Left hindlimb (tissue), 1 donor: ENCODE results near the gene TSPAN16.
"Not testable (repeated sequence)": the region's sequence is repeated elsewhere in the genome, so short reads cannot be mapped to it uniquely, and the experiment has no call there.

ENCODE experiments used
- DNase-seq: peaks from one replicate; pipeline ENCODE4 v3.0.0-alpha.2; 2018

TSPAN16 gene

DNA sequence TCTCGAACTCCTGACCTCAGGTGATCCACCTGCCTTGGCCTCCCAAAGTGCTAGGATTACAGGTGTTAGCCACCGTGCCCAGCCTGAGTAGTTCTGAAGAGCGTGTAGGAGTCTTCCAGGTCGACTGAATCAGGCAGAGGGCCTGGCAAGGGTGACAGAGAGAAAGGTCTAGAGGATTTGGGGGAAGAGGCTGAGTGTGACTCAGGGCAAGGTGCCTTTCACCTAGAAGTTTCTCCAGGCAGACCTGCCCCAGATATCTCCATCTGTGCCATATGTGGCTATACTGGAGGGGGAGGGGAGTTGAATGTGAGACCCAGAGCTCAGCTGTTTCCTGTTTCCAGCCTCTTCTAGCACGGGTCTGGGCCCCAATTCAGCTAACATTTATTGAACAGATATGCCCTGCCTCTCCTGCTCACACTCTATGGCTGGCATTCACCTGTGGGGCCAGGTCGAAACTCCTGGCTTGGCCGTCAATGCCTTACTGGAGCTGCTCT is 51.6 kb downstream of the TSPAN16 start:
- no peak for DNase-seq

DNA sequence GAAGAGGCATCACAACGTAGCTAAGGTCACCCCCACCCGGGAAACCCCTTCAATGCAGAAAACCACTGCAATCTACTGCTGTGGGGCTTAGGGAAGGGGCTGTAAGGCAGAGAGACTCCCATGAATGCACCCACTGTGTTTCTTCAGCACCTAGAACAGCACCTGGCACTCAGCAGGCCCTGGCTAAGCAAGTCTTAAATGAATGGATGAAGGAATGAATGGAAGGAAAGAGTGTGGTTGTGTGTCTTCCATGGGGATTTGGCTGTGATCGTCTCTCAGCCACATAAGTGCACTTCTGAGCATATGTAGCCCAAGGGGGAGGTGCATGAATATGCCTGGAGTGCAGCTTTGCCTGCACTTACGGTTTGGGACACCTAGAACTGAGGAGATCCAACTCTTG is 53.2 kb downstream of the TSPAN16 start:
- no peak for DNase-seq

DNA sequence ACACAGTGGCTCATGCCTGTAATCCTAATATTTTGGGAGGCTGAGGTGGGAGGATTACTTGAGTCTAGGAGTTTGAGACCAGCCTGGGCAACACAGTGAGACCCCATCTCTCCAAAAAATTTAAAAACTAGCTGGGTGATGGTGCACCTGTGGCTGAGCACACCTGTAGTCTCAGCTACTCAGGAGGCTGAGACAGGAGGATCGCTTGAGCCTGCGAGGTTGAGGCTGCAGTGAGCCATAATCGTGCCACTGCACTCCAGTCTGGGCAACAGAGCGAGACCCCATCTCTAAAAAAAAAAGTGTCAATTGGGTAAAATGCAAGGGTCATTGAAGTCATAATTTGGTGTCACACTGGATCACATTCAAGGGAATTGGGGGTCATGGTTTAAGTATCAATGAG is 58.1 kb downstream of the TSPAN16 start:
- DNase-seq = not testable (repeated sequence)

DNA sequence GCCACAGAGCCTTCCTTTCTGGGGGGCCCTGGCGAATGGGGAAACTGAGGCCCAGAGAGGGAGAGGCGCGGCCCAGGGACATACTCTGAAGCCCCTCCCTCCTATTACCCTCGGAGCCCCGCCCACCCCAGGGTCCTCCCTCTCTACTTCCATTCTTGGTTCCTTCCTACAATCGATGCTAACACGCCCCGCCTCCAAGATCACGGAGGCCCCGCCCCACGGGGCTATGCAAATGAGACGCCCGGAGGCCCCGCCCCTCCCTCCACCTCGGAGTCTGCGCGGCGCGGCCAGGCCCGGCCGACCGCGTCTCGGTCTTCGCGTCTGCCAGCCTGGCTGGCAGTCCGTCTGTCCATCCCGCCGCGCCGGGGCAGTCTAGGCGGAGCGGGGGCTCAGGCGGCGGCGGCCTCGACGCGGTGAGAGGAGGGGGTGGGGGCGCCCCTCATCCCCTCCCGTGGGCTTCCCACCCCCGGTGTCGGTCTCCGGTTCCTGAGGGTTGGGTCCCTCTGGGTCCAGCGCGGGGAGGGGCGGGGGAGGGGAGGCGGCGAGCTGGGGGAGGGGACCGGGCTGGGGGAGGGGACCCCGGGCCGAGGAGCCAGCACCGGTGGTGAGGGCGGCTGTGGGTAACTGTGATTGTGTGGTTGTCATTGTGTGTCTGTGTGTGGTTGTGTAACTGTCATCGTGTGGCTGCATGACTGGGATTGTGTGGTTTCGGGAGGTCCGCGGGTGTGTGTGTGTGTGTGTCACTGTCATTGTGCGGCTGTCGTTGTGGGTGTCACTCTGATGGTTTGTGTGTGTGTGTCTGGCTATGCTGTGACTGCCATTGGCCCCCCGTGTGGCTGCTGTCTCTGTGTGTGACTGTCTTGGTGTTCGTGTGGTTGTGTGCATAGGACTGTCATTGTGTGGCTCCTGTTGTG is 59.5 kb downstream of the TSPAN16 start, which contains the start of gene PLPPR2:
PLPPR2 (plus strand) TSS at position 273 of the 914 bp plus-strand sequence. CDS start 2,242 bp downstream, outside the sequence.
- peak; percentile 92 for DNase-seq

DNA sequence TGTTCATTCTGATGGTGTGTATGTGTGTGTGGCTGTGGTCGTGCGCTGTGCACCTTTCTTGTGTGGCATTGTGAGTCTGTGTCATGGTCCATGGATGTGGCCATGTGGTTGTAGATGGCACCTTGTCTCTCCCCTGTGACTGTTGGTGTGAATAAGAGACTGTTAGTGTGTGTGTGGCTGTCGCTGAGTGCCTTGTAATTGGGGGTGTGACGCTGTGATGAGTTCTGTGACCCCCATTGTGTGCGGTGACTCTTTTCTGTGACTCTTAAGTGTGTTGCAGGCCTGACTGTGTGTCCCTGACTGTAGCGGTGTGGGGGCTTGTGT is 60.1 kb downstream of the TSPAN16 start:
- no peak for DNase-seq

DNA sequence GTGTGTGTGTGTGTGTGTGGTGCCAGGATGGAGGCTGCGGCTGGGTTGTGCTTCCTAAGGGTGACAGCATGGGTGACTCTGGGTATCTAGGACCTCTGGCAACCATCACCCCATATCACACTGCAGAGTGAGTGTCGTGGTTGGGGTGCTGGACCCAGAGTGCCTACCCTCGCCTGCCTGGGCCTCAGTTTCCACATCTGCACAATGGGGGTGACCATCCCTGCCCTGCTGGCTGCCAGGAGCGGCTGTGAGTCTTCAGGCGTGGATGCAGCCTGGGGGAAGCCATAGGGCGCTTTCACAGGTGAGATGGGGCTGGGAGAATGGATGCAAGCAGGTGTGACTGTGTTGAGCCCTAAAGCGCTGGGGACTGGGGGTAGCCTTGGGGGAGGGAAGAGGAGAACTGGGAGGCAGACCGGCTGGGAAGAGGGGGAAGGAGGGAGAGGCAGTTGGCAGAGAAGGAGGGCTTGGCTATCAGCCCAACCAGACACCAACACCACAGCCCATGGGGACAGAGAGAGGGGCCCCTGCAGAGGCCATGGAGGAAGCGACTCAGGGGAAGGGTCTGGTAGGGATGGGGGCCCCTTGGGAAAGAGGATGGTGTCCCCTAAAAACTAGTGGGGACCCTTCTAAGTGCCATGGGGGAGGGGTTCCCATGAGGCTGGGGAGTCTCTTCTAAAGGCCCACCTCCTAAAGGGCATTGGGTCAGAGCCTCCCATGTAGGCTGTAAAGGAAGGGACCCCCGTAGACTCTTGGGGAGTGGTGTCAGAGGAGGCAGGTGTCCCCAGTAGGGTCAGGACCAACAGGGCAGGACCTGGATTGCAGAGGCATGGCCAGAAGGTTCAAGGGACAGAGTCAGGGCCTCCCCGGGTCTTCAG is 61.0 kb downstream of the TSPAN16 start:
- no peak for DNase-seq

DNA sequence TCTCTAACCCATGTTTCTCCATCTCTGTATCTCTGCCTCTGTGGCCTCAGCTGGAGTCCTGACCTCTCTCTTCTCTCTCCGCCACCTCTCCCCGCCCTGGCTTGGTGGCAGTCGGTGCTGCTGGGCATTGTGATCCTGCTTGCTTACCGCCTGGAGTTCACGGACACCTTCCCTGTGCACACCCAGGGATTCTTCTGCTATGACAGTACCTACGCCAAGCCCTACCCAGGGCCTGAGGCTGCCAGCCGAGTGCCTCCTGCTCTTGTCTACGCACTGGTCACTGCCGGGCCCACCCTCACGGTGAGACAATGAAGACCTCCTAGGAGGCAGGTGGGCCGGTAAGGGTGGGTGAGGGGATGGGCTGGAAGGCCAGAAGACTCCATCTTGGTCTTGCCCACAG is 63.5 kb downstream of the TSPAN16 start:
- no peak for DNase-seq

DNA sequence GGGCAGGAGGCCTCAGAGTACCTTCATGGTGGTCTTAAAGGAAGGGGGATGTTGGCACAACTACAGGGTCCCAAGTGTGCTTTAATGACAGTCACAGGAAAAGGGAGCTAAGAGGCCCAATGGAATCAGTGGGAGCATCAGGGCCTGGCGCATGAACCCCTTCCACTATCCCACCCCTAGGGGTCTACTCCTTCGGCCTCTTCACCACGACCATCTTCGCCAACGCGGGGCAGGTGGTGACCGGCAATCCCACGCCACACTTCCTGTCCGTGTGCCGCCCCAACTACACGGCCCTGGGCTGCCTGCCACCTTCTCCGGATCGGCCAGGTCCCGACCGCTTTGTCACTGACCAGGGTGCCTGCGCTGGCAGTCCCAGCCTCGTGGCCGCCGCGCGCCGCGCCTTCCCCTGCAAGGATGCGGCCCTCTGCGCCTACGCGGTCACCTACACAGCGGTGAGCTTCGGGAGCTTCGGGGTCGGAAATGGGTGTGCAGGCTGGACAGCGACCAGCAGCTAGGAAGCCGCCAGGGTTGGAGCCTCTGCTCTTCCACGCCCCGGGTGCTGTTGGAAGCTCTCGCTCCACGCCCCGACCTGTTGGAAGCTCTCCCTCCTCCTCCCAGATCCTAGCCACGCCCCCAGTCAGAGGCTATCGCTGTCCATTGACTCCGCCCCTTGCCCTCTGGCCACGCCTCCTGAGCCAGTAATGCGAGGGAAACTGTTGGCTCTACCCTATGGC is 65.2 kb downstream of the TSPAN16 start:
- peak; percentile 39 for DNase-seq

DNA sequence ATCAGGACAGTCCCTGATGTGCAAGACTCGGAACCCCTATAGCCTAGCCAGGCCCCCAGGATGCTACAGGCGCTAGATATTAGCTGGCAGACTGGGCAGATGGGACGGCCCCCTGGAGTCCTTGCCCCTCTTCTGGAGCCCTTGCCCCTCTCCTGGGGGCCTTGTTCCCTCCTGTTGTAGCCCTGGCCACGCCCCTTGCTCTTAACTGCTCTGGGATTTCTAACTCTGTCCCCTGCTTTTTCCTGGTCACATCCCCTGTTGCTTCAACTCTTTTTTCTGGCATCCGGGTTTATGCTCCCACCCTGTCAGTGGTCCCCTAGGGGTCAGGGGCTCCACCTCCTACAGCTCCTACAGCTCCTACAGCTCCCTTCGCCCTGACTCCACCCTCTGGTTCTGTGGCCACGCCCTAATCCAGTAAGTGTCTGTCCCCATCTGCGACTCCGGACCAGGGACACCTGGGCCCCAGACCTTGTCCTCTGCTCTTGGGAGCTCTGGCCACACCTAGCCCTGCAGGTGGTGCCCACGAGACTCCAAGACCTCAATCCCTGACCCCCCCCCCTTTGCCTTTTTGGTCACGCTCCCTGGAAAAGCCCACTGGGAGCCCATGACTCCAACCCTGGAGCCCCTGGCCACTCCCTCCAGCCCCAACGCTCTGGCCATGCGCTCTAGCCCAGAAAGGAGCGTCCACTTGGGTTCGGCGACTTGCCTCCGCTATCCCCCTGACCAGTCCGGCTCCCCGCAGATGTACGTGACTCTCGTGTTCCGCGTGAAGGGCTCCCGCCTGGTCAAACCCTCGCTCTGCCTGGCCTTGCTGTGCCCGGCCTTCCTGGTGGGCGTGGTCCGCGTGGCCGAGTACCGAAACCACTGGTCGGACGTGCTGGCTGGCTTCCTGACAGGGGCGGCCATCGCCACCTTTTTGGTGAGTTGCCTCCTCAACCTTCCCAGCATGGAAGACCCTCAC is 66.1 kb downstream of the TSPAN16 start:
- no peak for DNase-seq

DNA sequence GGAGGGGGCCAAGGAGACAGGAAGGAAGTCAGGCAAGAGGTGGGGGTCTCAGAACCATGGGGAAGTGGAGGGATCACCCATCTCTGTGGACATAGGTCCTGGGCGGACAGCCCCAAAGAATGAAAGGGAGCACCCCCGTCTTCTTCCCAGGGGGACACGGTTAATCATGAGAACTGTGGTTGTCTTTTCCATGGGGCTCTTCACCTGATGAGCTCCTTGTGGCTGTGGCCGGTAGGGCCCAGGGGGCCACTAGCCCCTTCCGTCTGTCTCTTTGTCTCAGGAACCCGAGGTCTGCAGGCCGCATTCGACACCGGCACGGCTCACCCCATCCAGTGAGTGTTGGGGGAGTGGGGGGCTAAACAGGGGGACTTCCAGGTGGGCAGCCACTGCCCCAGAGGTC is 67.9 kb downstream of the TSPAN16 start:
- DNase-seq = no peak

DNA sequence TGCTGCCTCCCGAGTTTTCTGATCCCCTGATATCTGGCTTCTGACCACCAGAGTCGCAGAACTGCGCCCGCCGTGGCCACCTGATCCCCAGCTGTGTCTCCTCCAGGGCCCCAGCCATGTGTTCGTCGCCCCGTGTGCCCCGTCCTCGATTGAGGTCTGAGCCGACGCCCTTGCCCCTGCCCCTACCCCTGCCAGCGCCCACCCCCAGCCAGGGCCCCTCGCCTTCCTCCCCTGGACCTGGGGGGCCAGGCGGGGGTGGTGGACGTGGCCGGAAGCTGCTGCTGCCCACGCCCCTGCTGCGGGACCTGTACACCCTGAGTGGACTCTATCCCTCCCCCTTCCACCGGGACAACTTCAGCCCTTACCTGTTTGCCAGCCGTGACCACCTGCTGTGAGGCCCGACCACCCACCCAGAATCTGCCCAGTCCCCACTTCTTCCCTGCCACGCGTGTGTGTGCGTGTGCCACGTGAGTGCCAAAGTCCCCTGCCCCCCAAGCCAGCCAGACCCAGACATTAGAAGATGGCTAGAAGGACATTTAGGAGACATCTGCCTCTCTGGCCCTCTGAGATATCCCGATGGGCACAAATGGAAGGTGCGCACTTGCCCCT is 68.4 kb downstream of the TSPAN16 start:
- DNase-seq = no peak

DNA sequence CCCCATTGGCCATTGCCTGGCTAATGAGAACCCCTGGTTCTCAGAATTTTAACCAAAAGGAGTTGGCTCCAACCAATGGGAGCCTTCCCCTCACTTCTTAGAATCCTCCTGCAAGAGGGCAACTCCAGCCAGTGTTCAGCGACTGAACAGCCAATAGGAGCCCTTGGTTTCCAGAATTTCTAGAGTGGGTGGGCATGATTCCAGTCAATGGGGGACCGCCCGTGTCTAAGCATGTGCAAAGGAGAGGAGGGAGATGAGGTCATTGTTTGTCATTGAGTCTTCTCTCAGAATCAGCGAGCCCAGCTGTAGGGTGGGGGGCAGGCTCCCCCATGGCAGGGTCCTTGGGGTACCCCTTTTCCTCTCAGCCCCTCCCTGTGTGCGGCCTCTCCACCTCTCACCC is 69.0 kb downstream of the TSPAN16 start:
- no peak for DNase-seq
